Measurements from ENCODE around the gene USB1.

DNA sequence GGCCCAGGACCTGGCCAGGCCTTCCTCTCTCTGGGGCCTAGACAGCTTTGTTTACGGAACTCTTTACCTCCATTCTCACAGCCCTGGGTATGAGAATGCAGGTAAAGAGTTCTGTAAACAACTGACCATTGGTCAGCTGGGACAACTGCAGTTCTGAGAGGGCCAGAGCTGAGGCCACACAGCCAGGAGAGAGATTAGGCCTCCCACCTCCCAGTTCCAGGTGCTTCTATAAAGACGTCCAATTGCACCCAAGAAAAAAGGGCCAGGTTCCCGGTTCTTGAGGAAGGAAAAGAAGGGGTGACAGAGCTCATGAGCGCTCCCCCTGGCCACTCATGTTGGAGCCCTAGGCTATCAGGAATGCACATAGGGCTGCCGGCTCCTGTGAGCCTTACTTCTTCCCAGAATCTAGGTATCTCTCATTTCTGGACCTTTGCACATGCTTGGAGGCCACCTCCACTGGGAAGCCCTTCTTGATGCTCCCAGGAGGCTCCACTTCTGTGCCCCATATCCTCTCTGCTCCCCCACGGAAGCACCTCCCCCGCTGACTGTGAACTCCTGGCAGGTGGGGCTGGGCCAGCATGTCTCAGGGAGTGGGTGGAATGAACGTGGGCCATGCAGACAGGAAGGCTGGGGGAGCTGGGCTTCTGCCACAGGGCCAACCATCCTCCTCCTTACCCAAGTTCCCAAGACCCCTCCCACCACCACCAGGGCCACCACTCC is 43.4 kb upstream of the USB1 start:
- TF ChIP-seq, protein P1, sequence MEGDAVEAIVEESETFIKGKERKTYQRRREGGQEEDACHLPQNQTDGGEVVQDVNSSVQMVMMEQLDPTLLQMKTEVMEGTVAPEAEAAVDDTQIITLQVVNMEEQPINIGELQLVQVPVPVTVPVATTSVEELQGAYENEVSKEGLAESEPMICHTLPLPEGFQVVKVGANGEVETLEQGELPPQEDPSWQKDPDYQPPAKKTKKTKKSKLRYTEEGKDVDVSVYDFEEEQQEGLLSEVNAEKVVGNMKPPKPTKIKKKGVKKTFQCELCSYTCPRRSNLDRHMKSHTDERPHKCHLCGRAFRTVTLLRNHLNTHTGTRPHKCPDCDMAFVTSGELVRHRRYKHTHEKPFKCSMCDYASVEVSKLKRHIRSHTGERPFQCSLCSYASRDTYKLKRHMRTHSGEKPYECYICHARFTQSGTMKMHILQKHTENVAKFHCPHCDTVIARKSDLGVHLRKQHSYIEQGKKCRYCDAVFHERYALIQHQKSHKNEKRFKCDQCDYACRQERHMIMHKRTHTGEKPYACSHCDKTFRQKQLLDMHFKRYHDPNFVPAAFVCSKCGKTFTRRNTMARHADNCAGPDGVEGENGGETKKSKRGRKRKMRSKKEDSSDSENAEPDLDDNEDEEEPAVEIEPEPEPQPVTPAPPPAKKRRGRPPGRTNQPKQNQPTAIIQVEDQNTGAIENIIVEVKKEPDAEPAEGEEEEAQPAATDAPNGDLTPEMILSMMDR (IDR thresholded peaks at IDR 0.05; ENCODE audit: low read depth, low read length, missing input control) = no peak
- TF ChIP-seq JUND (IDR thresholded peaks at IDR 0.05) = no peak

Measured in liver (tissue), 3 donors.